Spleen (tissue), 11 donors: Measurements from ENCODE around the gene DBET. TPM values are rescaled to one million over a fixed set of nuclear protein-coding genes. Genes with fewer than 3 reads are reported as not detected.
"Not testable (repeated sequence)": the region's sequence is repeated elsewhere in the genome, so short reads cannot be mapped to it uniquely, and the experiment has no call there.

Experiments
- DNase-seq: peaks from one replicate; pipeline ENCODE4 v3.0.0-alpha.2; 2020
- H3K27ac ChIP-seq, 8 donors: fragments of 200-600 bp; sonication (generic) in 7 of 8; 1 replicate in 4 of 8; 2 replicates in 4 of 8; pipeline versions ENCODE4 v1.5.0 to v1.8.0; 2016 to 2021; ENCODE audit warnings: inconsistent platforms in 4 of 8, mild to moderate bottlenecking in 4 of 8, moderate library complexity in 1 of 8
- H3K27me3 ChIP-seq, 7 donors: fragments of 200-600 bp; sonication (generic) in 6 of 7; replicated peaks in 1 of 7; 1 replicate in 4 of 7; 2 replicates in 3 of 7; pipeline versions ENCODE4 v1.5.0 to v1.8.0; 2016 to 2021; ENCODE audit warnings: inconsistent platforms in 3 of 7, mild to moderate bottlenecking in 1 of 7
- H3K36me3 ChIP-seq, 6 donors: fragments of 200-600 bp; sonication (generic) in 5 of 6; 1 replicate in 4 of 6; 2 replicates in 2 of 6; pipeline versions ENCODE4 v1.5.0 to v1.8.0; 2016 to 2021; ENCODE audit warnings: inconsistent platforms in 2 of 6
- H3K4me1 ChIP-seq, 6 donors: fragments of 200-600 bp; sonication (generic) in 5 of 6; 1 replicate in 3 of 6; 2 replicates in 3 of 6; pipeline versions ENCODE4 v1.5.0 to v1.8.0; 2016 to 2021; ENCODE audit warnings: inconsistent platforms in 3 of 6
- H3K4me3 ChIP-seq, 8 donors: fragments of 200-600 bp; sonication (generic) in 7 of 8; 1 replicate in 4 of 8; 2 replicates in 4 of 8; pipeline versions ENCODE4 v1.5.0 to v1.8.0; 2016 to 2021; ENCODE audit warnings: inconsistent platforms in 4 of 8, mild to moderate bottlenecking in 4 of 8, moderate library complexity in 2 of 8
- H3K9me3 ChIP-seq, 8 donors: fragments of 200-600 bp; sonication (generic) in 7 of 8; 1 replicate in 4 of 8; 2 replicates in 4 of 8; pipeline versions ENCODE4 v1.5.0 to v1.8.0; 2016 to 2021; ENCODE audit warnings: inconsistent platforms in 4 of 8
- WGBS, 5 donors: extraction: QIAGEN DNeasy Blood & Tissue Kit in 3 of 5; methylation state at CpG; one replicate each; pipeline versions ENCODE4 v1.1.5 to v1.1.7; 2013 to 2018; 5-methylcytosine and 5-hydroxymethylcytosine counted together
- intact Hi-C: fragments of 100-400 bp; cut with DNase I; formaldehyde crosslinking; loops from one replicate; pipeline ENCODE4 v1.15.0; 2023; ENCODE audit warnings: low total_unique reads
- polyA plus RNA-seq, 3 donors: library from polyadenylated mRNA; stranded (reverse); fragments of 200-250 nt; gene quantifications; one replicate each; pipeline ENCODE4 v1.2.1, GENCODE V29; 2013
- total RNA-seq, 7 donors: library from RNA; depleted of rRNA in 3 of 7; stranded (reverse); fragments of >200 nt in 3 of 7; fragmentation: NEBNext Ultra II Directional in 4 of 7; extraction: Animal tissue kit (Norgen Biotek cat#: 25700) in 4 of 7; gene quantifications; one replicate each; pipeline versions ENCODE4 v1.1.0 to v1.2.1, GENCODE V29; 2016 to 2021
- TF ChIP-seq, protein P1 (sequence below), 11 experiments: fragments of 200-600 bp in 7 of 11; fragments of 450-650 bp in 4 of 11; sonication (generic) in 4 of 11; IDR thresholded peaks in 8 of 11; conservative IDR thresholded peaks in 3 of 11; 1 replicate in 7 of 11; 2 replicates in 4 of 11; pipeline versions ENCODE4 v1.4.0 to v1.8.0; 2016 to 2021; ENCODE audit warnings: antibody characterized with exemption in 11 of 11, inconsistent platforms in 4 of 11, mild to moderate bottlenecking in 1 of 11
- donor health status: healthy with polysubstance abuse.
- donor health status: DM: no; HTN: no; CAD: no; lungs with moderate emphysema.
- donor health status: DM: no; HTN: no; CAD: no.
- donor health status: Bipolar disorder and iron deficiency.
- donor health status: healthy.
- donor health status: DM: no; HTN: no; CAD: no.
- donor health status: DM: yes; HTN: yes; CAD: no.

DBET gene
- total and polyA plus RNA-seq, 10 donors = not detected

DNA sequence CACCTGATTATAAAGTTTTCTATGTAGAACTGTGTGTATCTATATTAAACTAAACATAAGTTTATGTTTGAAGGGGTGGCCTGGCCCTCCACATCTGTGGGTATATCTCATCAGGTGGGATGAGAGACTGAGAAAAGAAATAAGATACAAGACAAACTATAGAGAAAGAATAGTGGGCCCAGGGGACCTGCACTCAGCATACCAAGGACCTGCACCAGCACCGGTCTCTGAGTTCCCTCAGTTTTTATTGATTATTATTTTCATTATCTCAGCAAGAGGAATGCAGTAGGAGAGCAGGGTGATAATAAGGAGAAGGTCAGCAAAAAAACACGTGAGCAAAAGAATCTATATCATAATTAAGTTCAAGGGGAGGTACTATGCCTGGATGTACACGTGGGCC is 41.9 kb downstream of the DBET start:
- H3K4me1 ChIP-seq, intact Hi-C loops, H3K27me3 ChIP-seq, H3K27ac ChIP-seq, H3K36me3 ChIP-seq, H3K9me3 ChIP-seq, H3K4me3 ChIP-seq: not testable (repeated sequence)
- WGBS, 5 donors = 42 to 46% (median 44%) methylated on average over 3 of the region's 3 CpGs
- peak; percentile 41 for DNase-seq

GRCh38 chr4:190106611-190107480 is 42.5 kb downstream of the DBET start:
- H3K9me3 ChIP-seq, H3K4me3 ChIP-seq, H3K27ac ChIP-seq, intact Hi-C loops, H3K36me3 ChIP-seq, H3K4me1 ChIP-seq: not testable (repeated sequence)
- 37 to 51% (median 43%) methylated on average over 7 of the region's 7 CpGs for WGBS, 5 donors
- peaks cover 0 to 12% (median 0%) of the 10 kb centered on the region in 7 donors for H3K27me3 ChIP-seq
- DNase-seq = peak; percentile 74

DNA sequence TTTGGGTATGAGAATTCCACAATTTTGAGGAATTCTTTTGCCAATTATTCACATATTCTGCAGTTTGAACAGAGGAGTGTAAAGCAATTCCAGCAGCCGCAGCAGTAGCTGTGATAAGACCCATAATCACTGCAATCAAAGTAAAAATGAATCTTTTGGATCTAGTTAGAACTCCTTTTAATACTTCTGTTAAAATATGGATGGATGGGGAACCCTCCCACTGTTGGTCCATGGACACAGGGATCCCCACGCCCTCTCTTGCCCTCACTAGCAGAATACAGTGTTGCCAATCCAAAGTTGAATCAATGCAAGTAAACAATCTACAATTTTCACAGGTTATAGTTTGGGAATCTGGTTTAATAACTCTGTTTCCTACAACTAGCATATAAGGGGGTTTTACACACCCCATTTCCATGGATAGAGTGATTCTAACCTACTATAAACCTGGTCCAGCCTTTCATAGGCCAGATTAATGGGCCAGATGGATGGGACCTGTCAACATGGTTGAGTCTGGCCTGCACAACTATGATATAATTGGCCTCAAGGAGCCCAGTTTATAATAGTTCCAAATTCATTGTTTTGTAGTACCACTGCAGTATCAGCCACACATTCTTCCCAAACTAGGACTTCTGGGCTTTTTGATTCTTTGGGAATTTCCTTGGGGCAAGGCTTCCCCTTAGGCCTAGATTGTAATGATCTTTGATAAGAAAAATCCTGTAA is 43.6 kb downstream of the DBET start:
- H3K27me3 ChIP-seq = peaks cover 0 to 14% (median 0%) of the 10 kb centered on the region in 7 donors
- H3K9me3 ChIP-seq, H3K36me3 ChIP-seq, H3K27ac ChIP-seq, H3K4me1 ChIP-seq, intact Hi-C loops, H3K4me3 ChIP-seq: not testable (repeated sequence)
- TF ChIP-seq, protein P1, sequence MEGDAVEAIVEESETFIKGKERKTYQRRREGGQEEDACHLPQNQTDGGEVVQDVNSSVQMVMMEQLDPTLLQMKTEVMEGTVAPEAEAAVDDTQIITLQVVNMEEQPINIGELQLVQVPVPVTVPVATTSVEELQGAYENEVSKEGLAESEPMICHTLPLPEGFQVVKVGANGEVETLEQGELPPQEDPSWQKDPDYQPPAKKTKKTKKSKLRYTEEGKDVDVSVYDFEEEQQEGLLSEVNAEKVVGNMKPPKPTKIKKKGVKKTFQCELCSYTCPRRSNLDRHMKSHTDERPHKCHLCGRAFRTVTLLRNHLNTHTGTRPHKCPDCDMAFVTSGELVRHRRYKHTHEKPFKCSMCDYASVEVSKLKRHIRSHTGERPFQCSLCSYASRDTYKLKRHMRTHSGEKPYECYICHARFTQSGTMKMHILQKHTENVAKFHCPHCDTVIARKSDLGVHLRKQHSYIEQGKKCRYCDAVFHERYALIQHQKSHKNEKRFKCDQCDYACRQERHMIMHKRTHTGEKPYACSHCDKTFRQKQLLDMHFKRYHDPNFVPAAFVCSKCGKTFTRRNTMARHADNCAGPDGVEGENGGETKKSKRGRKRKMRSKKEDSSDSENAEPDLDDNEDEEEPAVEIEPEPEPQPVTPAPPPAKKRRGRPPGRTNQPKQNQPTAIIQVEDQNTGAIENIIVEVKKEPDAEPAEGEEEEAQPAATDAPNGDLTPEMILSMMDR (IDR thresholded peaks at IDR 0.05 in 8 of 11, conservative IDR thresholded peaks at IDR 0.05 in 3 of 11) = peak in 1 of 11 experiments; percentile 17
- WGBS, 5 donors = 43 to 55% (median 46%) methylated on average over 2 of the region's 2 CpGs
- DNase-seq = peak; percentile 41

- H3K4me1 ChIP-seq, H3K9me3 ChIP-seq, H3K27ac ChIP-seq, H3K4me3 ChIP-seq, intact Hi-C loops, H3K36me3 ChIP-seq: not testable (repeated sequence)
- WGBS, 5 donors = 70 to 75% (median 71%) methylated on average over 6 of the region's 6 CpGs
- H3K27me3 ChIP-seq = peaks cover 0 to 14% (median 0%) of the 10 kb centered on the region in 7 donors
- peak; percentile 75 for DNase-seq
These were observed 44.5 kb downstream of the DBET start for GRCh38 chr4:190108756-190109155.

- H3K27me3 ChIP-seq = peaks cover 0 to 14% (median 0%) of the 10 kb centered on the region in 7 donors
- H3K4me3 ChIP-seq, H3K36me3 ChIP-seq, H3K4me1 ChIP-seq, intact Hi-C loops, H3K27ac ChIP-seq, H3K9me3 ChIP-seq, DNase-seq: not testable (repeated sequence)
- 41 to 65% (median 52%) methylated on average over 1 of the region's 1 CpG for WGBS, 5 donors
These were observed 45.2 kb downstream of the DBET start for GRCh38 chr4:190109390-190110011.

GRCh38 chr4:190110033-190110432 is 45.7 kb downstream of the DBET start:
- H3K4me3 ChIP-seq, DNase-seq, H3K9me3 ChIP-seq, H3K27ac ChIP-seq, intact Hi-C loops, H3K36me3 ChIP-seq, H3K4me1 ChIP-seq: not testable (repeated sequence)
- H3K27me3 ChIP-seq = peaks cover 0 to 14% (median 0%) of the 10 kb centered on the region in 7 donors
